ENCODE results near the gene SLC2A11.

Gene SLC2A11

GRCh38 chr22:23837496-23837859, 20.2 kb upstream of the SLC2A11 start:
- no peak overlapping the region for H3K27ac Mint-ChIP-seq
- no peaks in the 10 kb centered on the region for H3K9me3 Mint-ChIP-seq
- no peaks in the 10 kb centered on the region for H3K27me3 Mint-ChIP-seq
- peak overlapping the region; percentile 90 for H3K4me3 Mint-ChIP-seq
- no peaks in the 10 kb centered on the region for H3K36me3 Mint-ChIP-seq
- H3K4me1 Mint-ChIP-seq, result peaks cover 18% of the 10 kb centered on the region

- no peaks in the 10 kb centered on the region for H3K36me3 Mint-ChIP-seq
- H3K4me3 Mint-ChIP-seq, result peak overlapping the region; percentile 90
- no peaks in the 10 kb centered on the region for H3K9me3 Mint-ChIP-seq
- peak overlapping the region; percentile 91 for H3K27ac Mint-ChIP-seq
- H3K4me1 Mint-ChIP-seq, result peaks cover 18% of the 10 kb centered on the region
- no peaks in the 10 kb centered on the region for H3K27me3 Mint-ChIP-seq
Measured at GRCh38 chr22:23837911-23838680, 19.6 kb upstream of the SLC2A11 start.

- Mint-ChIP-seq H3K9me3 (no peaks in the 10 kb centered on the region), H3K36me3 (no peaks in the 10 kb centered on the region), H3K4me3 (peak within 1 kb of the TSS; percentile 90), H3K27ac (peak within 1 kb of the TSS; percentile 91), H3K27me3 (no peaks in the 10 kb centered on the region), H3K4me1 (peaks cover 18% of the 10 kb centered on the region)
Measured at GRCh38 chr22:23838681-23839468, 18.8 kb upstream of the SLC2A11 start, which contains the start of gene DERL3. DERL3 (minus strand) TSS chr22:23839006; CDS start chr22:23838987, 19 bp downstream.

DNA sequence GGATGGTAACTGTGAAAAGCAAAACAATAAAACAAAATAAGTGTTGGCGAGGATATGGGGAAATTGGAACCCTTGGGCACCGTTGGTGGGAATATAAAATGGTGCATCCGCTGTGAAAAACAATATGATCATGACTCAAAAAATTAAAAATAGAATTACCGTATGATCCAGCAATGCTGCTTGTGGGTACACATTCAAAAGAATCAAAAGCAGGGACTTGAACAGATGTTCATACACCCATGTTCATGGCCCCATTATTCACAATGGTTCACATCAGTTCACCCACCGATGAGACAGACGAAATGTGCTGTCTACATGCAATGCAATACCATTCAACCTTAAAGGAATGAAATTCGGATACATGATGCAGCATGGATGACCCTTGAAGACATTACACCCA, 17.6 kb upstream of the SLC2A11 start:
- H3K4me1 Mint-ChIP-seq, result peaks cover 18% of the 10 kb centered on the region

GRCh38 chr22:23841292-23841691, 16.4 kb upstream of the SLC2A11 start:
- Mint-ChIP-seq H3K27ac (no peak overlapping the region), H3K9me3 (no peaks in the 10 kb centered on the region), H3K4me1 (peaks cover 18% of the 10 kb centered on the region), H3K27me3 (no peaks in the 10 kb centered on the region), H3K4me3 (no peak overlapping the region), H3K36me3 (no peaks in the 10 kb centered on the region)

More for the DNA sequence above, 17.6 kb upstream of the SLC2A11 start:
- Mint-ChIP-seq H3K27me3 (no peaks in the 10 kb centered on the region), H3K4me3 (peak overlapping the region; percentile 90), H3K9me3 (no peaks in the 10 kb centered on the region), H3K27ac (no peak overlapping the region), H3K36me3 (no peaks in the 10 kb centered on the region)

DNA sequence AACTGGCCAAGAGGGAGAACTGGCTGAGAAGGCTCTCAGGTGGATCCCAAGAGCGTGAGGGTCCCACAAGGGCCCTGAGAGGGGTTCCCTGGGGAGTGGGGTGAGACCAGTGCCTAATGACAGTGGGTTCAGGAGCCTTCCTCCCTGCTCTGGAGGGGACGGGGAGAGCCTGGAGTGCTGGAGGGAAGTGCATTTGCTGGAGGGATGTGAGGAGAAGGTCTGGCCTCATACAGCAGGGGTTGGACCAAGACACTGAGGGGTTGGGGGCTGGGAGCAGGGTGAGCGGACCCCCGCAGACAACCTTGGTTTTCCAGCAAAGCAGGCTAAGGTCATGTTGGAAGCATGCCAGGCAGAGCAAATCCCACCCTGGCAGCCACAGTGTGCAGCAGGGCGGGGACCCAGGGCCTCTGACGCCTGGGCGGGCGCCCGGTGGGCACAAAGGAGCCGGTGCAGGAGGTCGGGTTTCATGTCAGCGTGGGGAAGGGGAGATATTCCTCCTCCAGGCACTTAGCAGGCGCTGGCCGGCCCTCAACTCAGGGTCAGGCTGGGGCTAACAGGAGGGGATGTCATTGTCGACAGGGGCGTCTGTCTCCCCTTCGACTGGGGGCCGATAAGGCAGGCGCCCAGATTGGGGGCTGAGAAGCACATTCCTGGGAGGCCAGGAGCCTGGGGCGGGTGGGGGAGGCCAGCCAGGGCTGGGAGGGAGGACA, 15.8 kb upstream of the SLC2A11 start:
- no peaks in the 10 kb centered on the region for H3K36me3 Mint-ChIP-seq
- H3K27me3 Mint-ChIP-seq, result no peaks in the 10 kb centered on the region
- H3K9me3 Mint-ChIP-seq, result no peaks in the 10 kb centered on the region
- H3K4me1 Mint-ChIP-seq, result peaks cover 18% of the 10 kb centered on the region
- no peak overlapping the region for H3K27ac Mint-ChIP-seq
- H3K4me3 Mint-ChIP-seq, result no peak overlapping the region

DNA sequence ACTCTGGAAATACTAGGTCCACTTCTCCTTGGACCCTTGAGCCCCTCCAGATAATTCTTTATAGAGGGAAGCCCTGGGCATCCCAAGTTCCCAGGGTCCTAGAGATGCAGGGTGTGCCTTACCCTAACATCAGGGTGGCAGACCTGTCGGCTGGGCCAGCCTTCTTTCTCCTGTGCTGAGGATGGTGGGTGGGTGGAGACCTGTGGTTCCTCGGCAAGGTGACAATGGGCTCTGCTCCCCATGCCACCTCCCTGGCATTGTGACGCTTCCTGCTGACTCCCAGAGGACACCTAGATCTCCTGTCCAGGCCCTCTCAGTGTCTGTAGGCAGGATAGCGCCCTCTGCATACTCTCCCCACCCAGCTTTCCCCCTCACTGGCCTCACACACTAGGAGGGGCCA, 15.1 kb upstream of the SLC2A11 start:
- no peaks in the 10 kb centered on the region for H3K9me3 Mint-ChIP-seq
- no peak overlapping the region for H3K27ac Mint-ChIP-seq
- H3K4me3 Mint-ChIP-seq, result no peak overlapping the region
- H3K4me1 Mint-ChIP-seq, result peaks cover 15% of the 10 kb centered on the region
- no peaks in the 10 kb centered on the region for H3K27me3 Mint-ChIP-seq
- no peaks in the 10 kb centered on the region for H3K36me3 Mint-ChIP-seq

GRCh38 chr22:23844739-23845202, 12.9 kb upstream of the SLC2A11 start:
- Mint-ChIP-seq H3K9me3 (no peaks in the 10 kb centered on the region), H3K4me3 (no peak overlapping the region), H3K4me1 (no peaks in the 10 kb centered on the region), H3K27ac (no peak overlapping the region), H3K36me3 (no peaks in the 10 kb centered on the region), H3K27me3 (no peaks in the 10 kb centered on the region)

DNA sequence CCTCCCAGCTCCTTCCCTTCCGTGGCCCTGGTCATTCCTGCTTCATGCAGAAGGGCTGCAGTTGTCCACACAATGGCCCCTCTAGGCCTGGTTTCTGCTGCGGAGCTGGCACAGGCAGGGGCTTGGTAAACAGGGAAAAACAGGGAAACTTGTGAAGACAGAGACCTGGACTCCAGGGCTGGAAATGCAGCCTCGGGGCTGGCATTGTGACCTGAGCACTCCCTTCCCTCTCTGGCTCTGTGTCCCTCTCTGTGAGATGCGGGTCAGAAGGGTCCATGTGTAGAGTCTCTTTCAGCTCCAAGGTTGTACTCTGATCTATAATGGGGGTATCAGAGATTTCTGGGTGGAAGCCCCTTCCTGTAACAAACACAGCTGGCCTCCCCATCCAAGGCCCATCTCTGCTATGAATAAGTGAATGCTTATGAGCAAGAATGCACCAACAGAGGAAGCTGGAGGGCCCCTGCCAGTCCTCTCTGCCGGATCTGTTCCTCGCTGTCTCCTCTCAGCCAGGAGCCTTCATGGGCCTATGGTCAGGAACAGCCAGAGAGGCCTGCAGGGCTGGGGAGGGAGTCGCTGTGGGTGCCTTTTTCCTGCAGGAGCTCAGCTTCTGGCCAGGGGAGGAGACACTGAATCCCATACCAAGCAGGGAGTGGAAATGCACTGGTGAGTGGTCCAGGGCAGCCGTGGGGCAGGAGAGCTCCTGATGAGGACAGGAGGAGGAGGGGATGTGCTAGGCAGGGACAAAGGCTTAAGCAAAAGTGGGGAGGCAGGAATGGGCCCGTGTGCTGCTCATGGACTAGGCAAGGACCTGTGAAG, 12.2 kb upstream of the SLC2A11 start:
- Mint-ChIP-seq H3K36me3 (no peaks in the 10 kb centered on the region), H3K27me3 (no peaks in the 10 kb centered on the region), H3K9me3 (no peaks in the 10 kb centered on the region), H3K27ac (no peak overlapping the region), H3K4me3 (no peak overlapping the region), H3K4me1 (no peaks in the 10 kb centered on the region)

DNA sequence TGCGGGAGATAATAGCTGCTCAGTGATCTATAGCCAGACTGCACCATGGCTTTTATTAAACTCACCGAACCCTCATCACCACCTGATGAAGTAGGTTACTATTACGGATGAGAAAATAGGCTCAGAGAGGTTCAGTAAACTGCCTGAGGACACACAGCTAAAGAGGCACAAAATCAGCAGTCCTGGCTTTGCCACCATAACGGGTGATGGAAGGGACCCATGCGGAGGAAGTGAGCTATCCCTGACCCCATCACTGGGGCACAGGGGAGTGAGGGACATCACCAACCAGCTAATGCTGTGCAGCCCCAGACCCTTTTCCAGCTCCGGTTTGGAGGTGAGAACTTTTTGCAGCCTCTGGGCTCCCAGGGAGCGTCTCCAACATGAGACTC, 11.6 kb upstream of the SLC2A11 start:
- Mint-ChIP-seq H3K27ac (no peak overlapping the region), H3K4me1 (no peaks in the 10 kb centered on the region), H3K4me3 (no peak overlapping the region), H3K36me3 (no peaks in the 10 kb centered on the region), H3K9me3 (no peaks in the 10 kb centered on the region), H3K27me3 (no peaks in the 10 kb centered on the region)

- H3K4me1 Mint-ChIP-seq, result no peaks in the 10 kb centered on the region
- H3K9me3 Mint-ChIP-seq, result no peaks in the 10 kb centered on the region
- H3K27me3 Mint-ChIP-seq, result no peaks in the 10 kb centered on the region
- no peak overlapping the region for H3K4me3 Mint-ChIP-seq
- no peak overlapping the region for H3K27ac Mint-ChIP-seq
- no peaks in the 10 kb centered on the region for H3K36me3 Mint-ChIP-seq
Measured at GRCh38 chr22:23847310-23847920, 10.3 kb upstream of the SLC2A11 start.

- no peak overlapping the region for H3K27ac Mint-ChIP-seq
- no peaks in the 10 kb centered on the region for H3K4me1 Mint-ChIP-seq
- no peaks in the 10 kb centered on the region for H3K9me3 Mint-ChIP-seq
- H3K4me3 Mint-ChIP-seq, result no peak overlapping the region
- no peaks in the 10 kb centered on the region for H3K36me3 Mint-ChIP-seq
- no peaks in the 10 kb centered on the region for H3K27me3 Mint-ChIP-seq
Measured at GRCh38 chr22:23847991-23848864, 9.4 kb upstream of the SLC2A11 start.

GRCh38 chr22:23849009-23850006, 8.4 kb upstream of the SLC2A11 start:
- Mint-ChIP-seq H3K4me3 (no peak overlapping the region), H3K4me1 (no peaks in the 10 kb centered on the region), H3K27me3 (no peaks in the 10 kb centered on the region), H3K9me3 (no peaks in the 10 kb centered on the region), H3K27ac (no peak overlapping the region), H3K36me3 (no peaks in the 10 kb centered on the region)

Data from activated naive CD4-positive, alpha-beta T cell treated with anti-CD3 and anti-CD28 coated beads, Interleukin-2, amount 50 U/mL, for 24 hours (primary cell).